ENCODE data around the gene DHX34.

- TF ChIP-seq EZH2phosphoT487 (IDR thresholded peaks at IDR 0.05; ENCODE audit: low read length) = no peak
- no peak for TF ChIP-seq EZH2 (optimal IDR thresholded peaks at IDR 0.05; ENCODE audit: low read depth, low read length)
Measured at GRCh38 chr19:47413941-47414340, 64.8 kb downstream of the DHX34 start.

Data from MM.1S (cell line).